Endometrium (tissue), 2 donors: Measurements from ENCODE around the gene ORMDL2.

ENCODE experiments used
- FAIRE-seq: peaks from 2 replicates; lab custom pipeline; 2012; peaks lifted over from hg19 to GRCh38; lab: Jason Lieb, UNC
- donor health status: control.
- donor health status: control.

Gene ORMDL2, protein sequence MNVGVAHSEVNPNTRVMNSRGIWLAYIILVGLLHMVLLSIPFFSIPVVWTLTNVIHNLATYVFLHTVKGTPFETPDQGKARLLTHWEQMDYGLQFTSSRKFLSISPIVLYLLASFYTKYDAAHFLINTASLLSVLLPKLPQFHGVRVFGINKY

DNA sequence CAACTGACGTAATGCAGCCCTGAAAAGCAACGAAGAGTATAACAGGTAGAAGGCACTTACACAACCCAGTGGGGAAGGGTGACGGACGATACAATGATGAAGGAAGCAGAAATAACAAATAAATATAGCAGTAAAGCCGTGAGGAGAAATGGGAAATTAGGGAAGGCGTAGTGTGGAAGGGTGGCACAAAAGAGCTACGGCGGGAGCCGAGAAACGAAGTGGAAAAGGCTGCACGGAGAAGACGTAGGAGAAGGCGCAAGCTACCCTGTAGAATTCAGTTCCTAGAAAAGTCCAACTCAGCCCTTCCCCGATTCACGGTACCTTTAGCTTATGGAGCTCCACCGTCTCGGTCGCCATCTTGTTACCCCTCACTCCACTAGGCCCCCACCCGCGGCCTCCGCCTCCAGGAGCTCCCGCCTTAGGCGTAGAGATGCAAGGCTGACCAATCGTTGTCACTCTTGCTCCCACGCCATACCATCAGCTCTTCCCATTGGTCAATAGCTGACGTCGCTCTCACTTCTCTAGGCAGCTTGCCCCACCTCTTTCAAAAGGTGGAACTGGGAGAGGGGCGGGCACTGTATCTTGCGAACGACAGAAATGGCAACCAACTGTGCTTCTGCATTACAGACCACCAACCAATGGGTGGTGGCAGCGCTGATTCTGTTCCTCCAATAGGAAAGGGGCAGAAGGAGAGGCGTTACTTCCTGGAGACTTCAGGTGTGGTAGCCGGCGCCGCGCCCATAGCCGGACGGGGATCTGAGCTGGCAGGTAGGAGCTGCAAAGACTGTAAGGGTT, at the start of gene ORMDL2, which contains the start of gene SARNP:
ORMDL2 (plus strand) TSS at position 697 of the 795 bp plus-strand sequence. CDS start 959 bp downstream, outside the sequence.
SARNP (minus strand) TSS at position 380 of the 795 bp plus-strand sequence; CDS start at position 357, 23 bp downstream.
- FAIRE-seq = peak; percentile 98

DNA sequence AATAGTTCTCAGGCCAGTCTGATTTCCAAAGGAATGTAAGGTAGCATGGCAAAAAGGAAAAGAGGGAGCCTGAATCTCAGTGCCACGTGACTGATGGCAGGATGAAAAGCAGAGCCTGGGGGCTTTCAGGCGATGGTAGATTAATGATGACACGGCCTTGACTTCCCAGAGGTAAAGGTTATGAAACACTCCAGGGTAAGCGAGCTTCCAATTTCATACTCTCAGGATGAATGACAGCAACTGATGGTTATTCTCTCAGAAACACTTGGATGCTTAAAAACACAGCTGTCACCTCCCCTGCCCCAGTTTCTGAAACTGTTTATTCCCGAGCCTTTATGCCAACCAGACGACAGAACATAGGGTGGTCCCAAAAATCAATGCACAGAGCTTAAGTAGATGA, 46.1 kb upstream of the ORMDL2 start:
- no peak for FAIRE-seq

DNA sequence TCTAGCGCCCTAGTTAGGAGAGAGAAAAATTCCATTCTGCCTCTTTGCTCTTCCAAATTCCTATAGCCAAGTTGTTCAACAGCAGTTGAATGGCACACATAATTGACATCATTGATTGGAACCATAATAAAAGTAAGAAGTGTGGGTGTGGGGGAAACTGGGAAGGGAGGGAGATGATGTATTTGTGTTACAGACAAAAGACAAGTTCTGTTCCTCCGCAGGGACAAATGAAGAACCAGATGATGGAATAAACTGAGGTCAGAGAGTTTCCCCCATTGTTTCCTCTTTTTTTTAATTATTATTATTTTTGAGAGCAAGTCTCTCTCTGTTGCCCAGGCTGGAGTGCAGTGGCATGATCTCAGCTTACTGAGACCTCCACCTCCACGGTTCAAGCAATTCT, 40.0 kb upstream of the ORMDL2 start:
- FAIRE-seq = no peak

DNA sequence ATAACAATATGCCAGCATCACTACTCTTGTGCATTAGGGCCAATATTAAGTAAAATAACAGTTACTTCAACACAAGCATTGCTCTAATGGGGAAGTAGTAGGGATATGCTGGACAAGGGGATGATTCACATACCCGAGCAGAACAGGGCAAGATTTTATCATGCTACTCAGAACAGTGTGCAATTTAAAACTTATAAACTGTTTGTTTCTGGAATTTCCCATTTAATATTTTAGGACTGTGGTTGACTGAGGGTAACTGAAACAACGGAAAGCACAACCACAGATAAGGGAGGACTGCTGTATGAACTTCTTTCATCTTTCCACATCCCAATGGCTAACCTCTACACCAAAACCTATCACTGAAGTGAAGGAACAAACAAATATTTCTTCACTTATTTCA, 37.2 kb upstream of the ORMDL2 start:
- FAIRE-seq = no peak

DNA sequence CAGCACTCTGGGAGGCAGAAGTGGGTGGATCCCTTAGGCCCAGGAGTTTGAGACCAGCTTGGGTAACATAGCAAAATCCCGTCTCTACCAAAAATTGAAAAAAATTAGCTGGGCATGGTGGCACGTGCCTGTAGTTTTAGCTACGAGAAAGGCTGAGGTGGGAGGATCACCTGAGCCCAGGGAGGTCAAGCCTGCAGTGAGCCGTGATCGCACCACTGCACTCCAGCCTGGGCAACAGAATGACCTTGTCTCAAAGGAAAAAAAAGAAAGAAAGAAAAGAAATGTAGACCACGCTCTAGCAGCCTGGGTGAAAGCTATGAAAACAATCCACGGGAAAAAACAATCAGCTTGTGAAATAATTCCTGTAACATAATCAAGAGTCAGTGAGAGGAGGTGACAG, 29.3 kb upstream of the ORMDL2 start:
- no peak for FAIRE-seq

DNA sequence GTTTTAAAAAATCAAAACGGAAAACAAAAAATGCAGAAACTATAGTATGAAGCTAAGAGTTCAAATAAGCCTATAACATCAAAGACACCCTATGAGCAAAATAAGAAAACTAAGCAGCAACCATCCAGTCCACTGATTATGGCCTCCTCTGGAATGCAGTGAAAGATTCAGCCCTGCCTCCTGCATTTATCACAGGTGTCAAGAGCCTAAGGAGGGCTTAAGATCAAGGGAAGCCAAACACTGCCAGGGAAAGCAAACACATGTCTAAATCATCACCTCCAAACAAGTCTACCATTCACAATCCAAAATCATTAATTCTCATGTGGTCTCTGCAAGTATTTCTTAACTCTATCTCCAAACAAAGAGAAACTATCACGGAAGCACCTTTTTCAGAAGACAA, 28.7 kb upstream of the ORMDL2 start:
- no peak for FAIRE-seq

DNA sequence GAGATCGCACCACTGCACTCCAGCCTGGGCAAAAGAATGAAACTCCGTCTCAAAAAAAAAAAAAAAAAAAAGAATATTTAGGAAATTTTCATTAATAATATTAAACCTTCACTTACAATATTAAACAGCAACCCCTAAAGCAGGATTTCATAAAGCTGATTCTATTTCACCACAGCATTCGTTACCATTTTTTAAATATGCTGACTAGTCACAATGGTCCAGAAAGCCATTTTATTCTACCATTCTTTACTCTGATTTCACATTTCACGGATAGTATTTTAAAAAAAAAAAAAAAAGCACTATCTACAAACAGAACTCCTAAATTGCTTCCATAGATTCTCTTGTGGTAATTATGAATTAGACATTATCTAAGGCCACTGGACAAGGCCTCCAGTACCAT, 27.9 kb upstream of the ORMDL2 start:
- FAIRE-seq = no peak

DNA sequence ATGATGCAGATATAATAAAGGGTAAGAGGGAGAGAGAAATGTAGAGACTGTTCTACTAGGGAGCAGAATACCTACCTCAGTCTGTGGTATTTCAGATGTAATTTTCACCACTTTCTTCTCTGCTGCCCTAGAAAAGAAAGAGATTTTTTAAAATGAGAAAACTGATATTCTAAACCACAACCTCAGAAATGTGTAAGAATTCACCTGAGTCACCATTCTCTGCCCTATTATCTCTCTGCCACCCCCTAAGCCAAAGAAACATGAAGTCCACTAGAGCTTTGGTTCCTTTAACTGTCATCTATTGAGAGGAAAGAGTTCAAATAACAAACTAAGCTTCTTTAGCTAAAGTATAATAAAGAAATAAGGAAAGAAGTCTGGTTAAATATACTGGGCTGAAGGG, 21.9 kb upstream of the ORMDL2 start:
- FAIRE-seq = no peak

DNA sequence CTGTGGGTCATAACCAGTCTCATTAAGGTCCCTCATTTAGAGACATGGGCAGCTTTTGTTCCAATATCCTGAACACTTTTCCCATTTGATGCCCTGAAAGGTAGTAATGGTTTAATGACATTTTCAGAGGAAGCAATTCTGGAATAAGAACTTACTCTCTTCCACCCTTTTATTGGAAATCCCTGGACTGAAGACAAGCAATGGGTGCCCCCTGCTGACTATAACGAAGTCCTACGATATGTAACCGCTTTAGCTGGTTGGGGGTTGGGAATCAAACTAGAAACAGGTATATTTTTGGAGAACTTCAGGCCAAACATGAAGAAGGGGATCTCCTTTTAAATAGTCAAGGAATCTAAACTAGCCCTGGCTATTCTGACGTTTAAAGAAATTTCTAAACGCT, 20.8 kb upstream of the ORMDL2 start:
- FAIRE-seq = peak; percentile 63

DNA sequence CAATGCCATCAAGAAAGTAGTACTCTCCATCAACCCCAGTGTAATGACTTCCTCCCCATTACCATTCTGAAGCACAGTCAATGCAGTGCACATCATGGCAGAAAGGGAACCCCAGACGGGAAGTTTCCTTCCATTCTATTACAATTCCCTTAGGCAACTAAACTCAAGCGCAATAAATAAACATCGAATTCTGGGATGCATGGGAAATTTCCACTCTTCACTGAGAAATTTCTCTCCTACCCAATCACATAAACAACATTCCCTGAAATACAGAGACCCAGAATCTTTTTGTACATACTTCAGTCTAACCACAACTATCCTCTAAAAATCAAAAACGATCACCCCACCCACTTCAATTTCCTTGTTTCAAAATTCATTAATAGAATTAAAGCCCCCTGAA, 20.3 kb upstream of the ORMDL2 start:
- FAIRE-seq = no peak

DNA sequence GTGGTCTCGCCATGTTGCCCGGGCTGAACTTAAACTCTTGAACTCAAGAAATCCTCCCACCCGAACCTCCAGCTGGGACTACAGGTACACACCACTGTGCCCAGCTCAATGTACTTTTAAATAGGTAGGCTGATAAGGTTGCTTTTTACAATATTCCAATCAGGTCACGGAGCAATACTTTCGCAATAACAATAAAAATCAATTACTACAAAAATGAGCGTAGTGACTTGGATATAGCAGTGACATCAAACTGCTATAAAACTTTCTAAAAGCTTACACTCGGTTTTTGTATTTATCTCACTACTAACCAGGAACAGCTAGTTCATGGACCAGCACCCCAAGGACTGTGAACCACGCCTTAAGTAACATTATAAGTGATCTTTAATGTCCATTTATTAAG, 10.9 kb upstream of the ORMDL2 start:
- no peak for FAIRE-seq

DNA sequence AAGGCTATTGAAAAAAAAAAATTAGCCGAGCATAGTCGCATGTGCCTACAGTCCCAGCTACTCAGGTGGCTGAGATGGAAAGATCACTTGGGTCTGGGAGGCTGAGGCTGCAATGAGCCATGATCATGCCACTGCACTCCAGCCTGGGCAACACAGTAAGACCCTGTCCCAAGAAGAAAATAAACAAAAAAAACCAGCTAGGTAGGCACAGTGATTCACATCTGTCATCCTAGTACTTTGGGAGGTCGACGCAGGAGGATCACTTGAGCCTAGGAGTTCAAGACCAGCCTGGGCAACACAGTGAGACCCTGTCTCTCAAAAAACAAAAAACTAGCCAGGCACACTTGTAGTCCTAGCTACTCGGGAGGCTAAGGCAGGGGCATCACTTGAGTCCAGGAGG, 8.6 kb upstream of the ORMDL2 start:
- no peak for FAIRE-seq

DNA sequence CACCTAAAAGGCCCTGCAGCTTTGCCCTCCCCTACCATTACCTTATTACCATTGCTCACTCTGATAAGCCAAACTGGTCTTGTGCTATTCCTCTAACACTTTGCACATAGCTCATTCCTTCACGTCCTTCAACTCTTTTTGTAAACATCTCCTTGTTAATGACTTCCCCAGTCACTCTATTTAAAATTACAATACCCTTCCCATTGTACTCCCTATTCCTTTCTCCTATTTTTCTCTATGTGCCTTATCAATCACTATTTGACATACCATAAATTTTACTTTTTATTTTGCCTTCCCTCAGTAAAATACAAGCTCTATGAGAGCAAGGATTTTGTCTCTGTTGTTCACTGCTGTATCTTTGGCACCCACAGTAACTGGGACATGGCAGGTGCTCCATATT, 5.8 kb upstream of the ORMDL2 start:
- no peak for FAIRE-seq

DNA sequence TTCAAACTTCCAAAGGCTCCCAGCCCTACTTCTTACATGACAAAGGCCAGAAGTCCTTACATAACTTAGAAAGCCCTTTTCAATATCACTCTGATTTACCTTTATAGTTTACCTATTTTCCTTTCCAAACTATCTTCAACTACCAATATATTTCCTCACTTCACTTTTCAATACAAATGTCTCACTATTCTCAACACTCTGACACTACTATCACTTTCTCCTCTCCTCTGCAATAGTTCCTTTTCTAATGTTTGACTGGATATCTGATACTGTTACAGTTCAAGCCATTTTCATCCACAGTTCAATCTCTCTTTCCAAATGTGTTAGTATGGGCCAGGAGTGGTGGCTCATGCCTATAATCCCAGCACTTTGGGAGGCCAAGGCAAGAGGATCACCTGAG, 3.6 kb upstream of the ORMDL2 start:
- FAIRE-seq = no peak

DNA sequence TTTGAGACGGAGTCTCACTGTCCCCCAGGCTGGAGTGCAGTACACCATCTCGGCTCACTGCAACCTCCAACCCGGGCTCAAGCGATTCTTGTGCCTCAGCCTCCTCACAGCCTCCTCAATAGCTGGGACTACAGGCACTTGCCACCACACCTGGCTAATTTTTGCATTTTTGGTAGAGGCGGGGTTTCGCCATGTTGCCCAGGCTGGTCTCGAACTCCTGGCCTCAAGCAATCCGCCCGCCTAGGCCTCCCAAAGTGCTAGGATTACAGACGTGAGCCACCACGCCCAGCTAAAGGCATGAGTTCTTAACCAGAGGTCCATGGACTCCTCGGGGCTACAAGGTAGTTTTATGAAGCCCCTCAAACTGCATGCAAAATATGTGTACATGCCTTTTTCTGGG, 2.4 kb upstream of the ORMDL2 start:
- no peak for FAIRE-seq

DNA sequence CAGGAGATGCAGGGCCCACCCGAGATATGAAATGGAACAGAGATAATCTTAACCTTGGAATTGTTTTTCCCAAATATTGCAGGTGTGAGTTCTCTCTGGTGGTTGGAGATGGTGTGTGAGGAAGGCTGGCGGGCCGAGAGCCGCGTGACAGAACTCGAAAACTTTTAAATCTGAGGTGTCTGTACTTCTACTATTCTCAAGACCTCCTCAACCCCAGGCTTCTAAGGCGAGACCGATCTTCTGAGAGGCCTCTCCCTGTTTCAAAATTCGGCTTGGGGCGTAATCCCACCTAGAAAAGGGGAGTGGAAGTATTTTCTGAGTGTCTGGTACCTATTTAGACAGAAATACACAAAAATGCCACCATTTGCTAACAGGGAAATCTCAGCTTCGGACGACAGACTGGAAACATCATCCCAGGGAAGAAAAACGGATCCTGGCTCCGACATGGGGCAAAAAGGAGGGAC, 928 bp upstream of the ORMDL2 start:
- FAIRE-seq = no peak

DNA sequence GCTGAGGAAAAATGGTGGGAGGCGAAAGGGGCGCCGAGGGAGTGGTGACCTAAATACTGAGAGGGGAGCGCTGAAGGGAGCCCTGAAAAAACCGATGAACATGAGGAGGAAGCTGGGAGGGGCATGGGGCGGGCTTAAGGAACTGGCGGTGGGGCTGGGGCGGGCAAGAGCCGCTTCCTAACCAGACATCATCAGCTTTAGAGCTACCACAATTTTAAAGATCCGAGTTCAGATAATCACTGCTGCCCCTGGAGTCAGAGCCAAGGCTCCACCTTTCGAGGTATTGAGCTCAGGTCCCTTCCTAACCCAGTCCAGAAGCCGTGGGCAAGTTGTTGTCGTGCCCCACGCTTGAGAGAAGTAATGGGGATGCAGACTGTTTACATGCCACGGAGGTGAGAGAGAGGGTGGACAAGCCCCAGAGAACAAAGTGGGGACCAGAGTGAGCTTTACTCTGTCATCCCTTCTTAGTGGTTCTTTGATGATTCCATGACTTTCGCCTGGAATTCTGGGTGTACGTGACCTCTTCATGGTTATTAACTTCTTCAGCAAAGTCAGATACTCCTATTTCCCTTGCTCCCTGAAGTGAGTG, 393 bp downstream of the ORMDL2 start:
- FAIRE-seq = no peak

DNA sequence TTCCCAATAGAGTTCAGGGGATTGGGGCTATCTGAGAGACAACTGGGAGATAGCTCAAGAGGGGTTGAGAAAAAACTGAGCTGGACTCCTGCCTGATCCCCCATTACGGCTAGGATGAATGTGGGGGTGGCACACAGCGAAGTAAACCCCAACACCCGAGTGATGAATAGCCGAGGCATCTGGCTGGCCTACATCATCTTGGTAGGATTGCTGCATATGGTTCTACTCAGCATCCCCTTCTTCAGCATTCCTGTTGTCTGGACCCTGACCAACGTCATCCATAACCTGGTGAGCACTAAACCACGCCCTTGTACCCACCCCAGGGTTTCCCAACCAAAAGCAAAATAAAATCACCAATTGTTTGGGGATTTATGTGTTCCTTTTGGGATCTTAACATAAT, 1.0 kb downstream of the ORMDL2 start:
- no peak for FAIRE-seq

DNA sequence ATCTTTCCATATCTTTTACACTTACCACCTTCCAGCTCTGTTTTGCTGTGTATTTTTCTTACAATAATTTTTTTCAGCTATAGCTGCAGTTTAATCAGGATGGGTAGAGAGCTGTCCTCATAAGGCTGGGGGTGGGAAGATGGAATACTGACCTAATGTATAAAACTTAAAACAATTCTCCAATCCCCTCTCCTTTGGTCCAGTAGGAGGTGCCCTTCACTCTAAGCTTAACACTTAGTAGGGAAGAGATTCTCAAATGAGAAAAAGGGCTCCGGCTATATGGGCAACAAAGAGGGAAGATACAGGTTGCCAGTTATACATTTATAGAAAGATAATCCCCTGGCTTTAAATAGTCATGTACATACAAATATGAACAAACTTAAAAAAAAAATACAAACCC, 2.8 kb downstream of the ORMDL2 start:
- no peak for FAIRE-seq

DNA sequence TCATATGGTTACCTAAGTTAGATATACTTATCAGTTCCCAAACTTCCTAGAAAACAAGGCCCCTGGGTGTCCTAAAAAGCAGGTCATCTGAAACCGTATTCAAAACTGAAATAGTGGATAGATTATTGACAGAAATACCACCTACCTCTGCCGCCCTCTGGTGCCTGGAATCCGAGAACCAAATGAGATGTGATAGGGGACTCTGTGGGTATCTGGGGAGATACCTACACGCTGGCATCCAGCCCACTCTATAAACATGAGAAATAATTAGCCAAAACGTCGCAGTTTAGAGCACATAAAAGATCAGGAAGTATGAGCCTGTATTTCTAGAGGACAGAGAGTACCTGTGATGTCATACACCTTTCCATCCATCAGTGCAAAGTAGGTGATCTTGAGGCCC, 4.4 kb downstream of the ORMDL2 start:
- no peak for FAIRE-seq

DNA sequence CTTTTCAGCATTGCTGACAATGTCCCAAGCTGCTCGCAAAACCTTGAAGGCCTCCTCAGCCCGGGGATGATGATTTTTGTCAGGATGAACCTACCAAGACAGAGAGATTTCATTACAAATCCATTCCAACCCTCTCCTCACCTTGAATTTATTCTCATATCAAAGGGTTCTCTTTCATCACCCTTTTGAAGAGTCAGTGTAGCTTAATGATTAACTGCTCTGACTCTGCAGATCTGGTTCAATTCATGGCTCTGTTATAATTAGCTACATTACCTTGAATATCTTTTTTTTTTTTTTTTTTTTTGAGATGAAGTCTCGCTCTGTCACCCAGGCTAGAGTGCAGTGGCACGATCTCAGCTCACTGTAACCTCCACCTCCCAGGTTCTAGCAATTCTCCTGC, 5.6 kb downstream of the ORMDL2 start:
- FAIRE-seq = no peak

DNA sequence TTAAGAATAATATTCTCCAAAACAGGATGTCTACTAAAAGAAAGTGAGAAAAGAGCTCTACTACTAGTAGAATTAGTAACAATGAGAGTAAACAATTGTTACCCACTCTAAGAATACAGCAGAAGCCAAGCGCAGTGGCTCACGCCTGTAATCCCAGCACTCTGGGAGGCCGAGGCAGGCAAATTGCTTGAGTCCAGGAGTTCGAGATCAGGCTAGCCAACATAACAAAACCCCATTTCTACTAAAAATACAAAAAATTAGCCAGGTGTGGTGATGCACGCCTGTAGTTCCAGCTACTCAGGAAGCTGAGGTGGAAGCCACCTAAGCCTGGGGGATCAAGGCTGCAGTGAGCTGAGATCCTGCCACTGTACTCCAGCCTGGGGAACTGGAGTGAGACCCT, 6.9 kb downstream of the ORMDL2 start:
- no peak for FAIRE-seq

DNA sequence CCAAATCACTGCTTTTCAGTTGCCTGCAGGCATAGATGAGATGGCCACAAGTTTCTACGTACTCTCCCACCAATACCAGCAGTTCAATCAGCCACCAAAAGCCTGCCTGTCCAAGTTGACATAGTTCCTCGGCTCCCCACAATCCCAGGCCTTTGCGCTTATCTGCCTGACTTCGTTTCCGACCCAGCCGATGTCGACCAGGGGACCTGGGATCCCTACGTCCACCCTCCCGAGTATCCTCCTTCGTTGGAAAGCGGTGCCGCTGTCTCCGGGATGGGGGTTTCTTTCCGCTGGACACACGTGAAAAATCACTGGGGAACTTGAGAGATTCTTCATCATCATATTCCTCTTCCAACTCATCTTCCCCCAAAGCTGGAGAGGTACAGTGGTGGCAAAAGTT, 10.0 kb downstream of the ORMDL2 start:
- no peak for FAIRE-seq

DNA sequence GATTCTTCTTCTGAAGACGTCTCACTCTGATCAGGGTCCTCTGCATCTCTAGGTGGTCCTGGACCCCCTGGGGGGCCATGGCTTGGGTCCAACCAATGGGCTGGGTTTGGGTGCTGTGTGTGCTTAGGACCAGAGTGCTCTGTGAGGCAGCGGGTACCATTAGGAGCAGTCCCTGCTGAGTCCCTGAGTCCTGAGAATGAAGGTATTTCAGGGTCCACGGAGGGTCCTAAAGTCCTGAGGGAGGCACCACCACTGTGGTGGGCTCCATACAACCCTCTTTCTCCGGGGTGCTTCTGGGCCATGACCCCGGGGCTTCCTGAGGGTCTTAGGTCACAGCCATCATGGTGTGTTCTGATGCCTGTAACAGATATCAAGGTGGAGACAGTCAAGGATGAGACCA, 10.5 kb downstream of the ORMDL2 start:
- FAIRE-seq = no peak
